SK-N-SH treated with all-trans-retinoic acid at 6 μM for 48 hours (cell line): ENCODE data around the gene IQSEC3.

Experiments used
- ATAC-seq: fragments of 200-7000 bp; cut with Tn5 transposase; 3 replicates; pipeline ENCODE4 v1.9.1; 2020; ENCODE audit warnings: mild to moderate bottlenecking, moderate library complexity
- ARNTL ChIP-seq: fragments of 450-650 bp; formaldehyde crosslinking; IDR thresholded peaks from 2 replicates; pipeline ENCODE4 v1.5.0; 2020; ENCODE audit warnings: low read depth, mild to moderate bottlenecking, moderate library complexity, borderline replicate concordance
- BACH2 ChIP-seq: fragments of 250-450 bp; sonication (Bioruptor Pico); IDR thresholded peaks from 2 replicates; pipeline ENCODE4 v1.9.0; 2021; ENCODE audit warnings: mild to moderate bottlenecking, borderline replicate concordance
- CSDC2 ChIP-seq: fragments of 250-450 bp; sonication (Bioruptor Pico); IDR thresholded peaks from 2 replicates; pipeline ENCODE4 v1.5.0; 2020; ENCODE audit warnings: mild to moderate bottlenecking, moderate library complexity
- ESRRG ChIP-seq: fragments of 250-450 bp; sonication (Bioruptor Pico); IDR thresholded peaks from 2 replicates; pipeline ENCODE4 v1.6.1; 2021; ENCODE audit warnings: mild to moderate bottlenecking
- GLIS3 ChIP-seq: fragments of 250-450 bp; sonication (Bioruptor Pico); IDR thresholded peaks from 2 replicates; pipeline ENCODE4 v1.5.0; 2020; ENCODE audit warnings: mild to moderate bottlenecking, moderate library complexity
- ISL1 ChIP-seq: fragments of 250-450 bp; sonication (Bioruptor Pico); IDR thresholded peaks from 2 replicates; pipeline ENCODE4 v2.1.2; 2022; ENCODE audit warnings: mild to moderate bottlenecking, moderate library complexity
- OSR1 ChIP-seq: fragments of 250-450 bp; sonication (Bioruptor Pico); IDR thresholded peaks from 2 replicates; pipeline ENCODE4 v1.8.0; 2022; ENCODE audit warnings: moderate library complexity, mild to moderate bottlenecking, inconsistent platforms
- PPARA ChIP-seq: fragments of 250-450 bp; sonication (Bioruptor Pico); IDR thresholded peaks from 2 replicates; pipeline ENCODE4 v1.5.0; 2020; ENCODE audit warnings: mild to moderate bottlenecking, borderline replicate concordance
- RARB ChIP-seq: fragments of 250-450 bp; sonication (Bioruptor Pico); IDR thresholded peaks from 2 replicates; pipeline ENCODE4 v1.8.0; 2021; ENCODE audit warnings: mild to moderate bottlenecking, moderate library complexity
- SNAI2 ChIP-seq: fragments of 250-450 bp; sonication (Bioruptor Pico); IDR thresholded peaks from 2 replicates; pipeline ENCODE4 v1.5.0; 2020; ENCODE audit warnings: mild to moderate bottlenecking, moderate library complexity
- TCF4 ChIP-seq: fragments of 250-450 bp; sonication (Bioruptor Pico); IDR thresholded peaks from 2 replicates; pipeline ENCODE4 v1.8.0; 2021; ENCODE audit warnings: mild to moderate bottlenecking, moderate library complexity, borderline replicate concordance
- TOX ChIP-seq: fragments of 250-450 bp; sonication (Bioruptor Pico); IDR thresholded peaks from 2 replicates; pipeline ENCODE4 v1.8.0; 2021; ENCODE audit warnings: mild to moderate bottlenecking, moderate library complexity, borderline replicate concordance
- ZC3H10 ChIP-seq: fragments of 250-450 bp; sonication (Bioruptor Pico); IDR thresholded peaks from 2 replicates; pipeline ENCODE4 v1.5.1; 2021; ENCODE audit warnings: mild to moderate bottlenecking, moderate library complexity
- ZFP3 ChIP-seq: fragments of 250-450 bp; sonication (Bioruptor Pico); IDR thresholded peaks from 2 replicates; pipeline ENCODE4 v1.5.0; 2020; ENCODE audit warnings: mild to moderate bottlenecking, moderate library complexity
- ZFP30 ChIP-seq: fragments of 450-650 bp; formaldehyde crosslinking; IDR thresholded peaks from 2 replicates; pipeline ENCODE4 v1.5.0; 2022; ENCODE audit warnings: mild to moderate bottlenecking, moderate library complexity
- ZNF8 ChIP-seq: fragments of 450-650 bp; formaldehyde crosslinking; IDR thresholded peaks from 2 replicates; pipeline ENCODE4 v1.5.0; 2020; ENCODE audit warnings: mild to moderate bottlenecking, moderate library complexity
- TF ChIP-seq, protein P1 (sequence below): fragments of 250-450 bp; sonication (Bioruptor Pico); IDR thresholded peaks from 2 replicates; pipeline ENCODE4 v1.5.0; 2020; ENCODE audit warnings: mild to moderate bottlenecking, moderate library complexity
- TF ChIP-seq, protein P2 (sequence below): fragments of 250-450 bp; sonication (Bioruptor Pico); IDR thresholded peaks from 2 replicates; pipeline ENCODE4 v1.5.1; 2020; ENCODE audit warnings: low read depth, mild to moderate bottlenecking, moderate library complexity
- TF ChIP-seq, protein P3 (sequence below): fragments of 250-450 bp; sonication (Bioruptor Pico); IDR thresholded peaks from 2 replicates; pipeline ENCODE4 v1.5.1; 2021; ENCODE audit warnings: mild to moderate bottlenecking, moderate library complexity
- TF ChIP-seq, protein P4 (sequence below): fragments of 250-450 bp; sonication (Bioruptor Pico); IDR thresholded peaks from 2 replicates; pipeline ENCODE4 v1.8.0; 2021; ENCODE audit warnings: low read depth, mild to moderate bottlenecking, moderate library complexity, borderline replicate concordance

Gene IQSEC3

DNA sequence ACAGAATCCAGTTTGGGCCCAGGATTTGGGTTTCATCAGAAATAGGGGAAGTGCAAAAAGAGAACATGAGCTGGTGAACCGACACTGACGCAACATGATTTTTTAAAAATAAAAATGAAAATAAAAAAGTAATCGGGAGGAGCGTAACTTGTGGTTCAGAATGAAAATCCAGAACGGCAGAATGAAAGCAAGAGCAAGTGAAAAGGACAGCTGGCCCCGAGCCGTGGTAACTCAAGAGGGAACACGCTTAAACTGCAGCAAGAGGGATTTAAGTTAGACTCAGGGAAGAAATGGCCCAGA, 145.8 kb downstream of the IQSEC3 start:
- TF ChIP-seq GLIS3 (no peak), ZFP3 (CRISPR knock-in tag) (no peak)
- TF ChIP-seq, protein P1, sequence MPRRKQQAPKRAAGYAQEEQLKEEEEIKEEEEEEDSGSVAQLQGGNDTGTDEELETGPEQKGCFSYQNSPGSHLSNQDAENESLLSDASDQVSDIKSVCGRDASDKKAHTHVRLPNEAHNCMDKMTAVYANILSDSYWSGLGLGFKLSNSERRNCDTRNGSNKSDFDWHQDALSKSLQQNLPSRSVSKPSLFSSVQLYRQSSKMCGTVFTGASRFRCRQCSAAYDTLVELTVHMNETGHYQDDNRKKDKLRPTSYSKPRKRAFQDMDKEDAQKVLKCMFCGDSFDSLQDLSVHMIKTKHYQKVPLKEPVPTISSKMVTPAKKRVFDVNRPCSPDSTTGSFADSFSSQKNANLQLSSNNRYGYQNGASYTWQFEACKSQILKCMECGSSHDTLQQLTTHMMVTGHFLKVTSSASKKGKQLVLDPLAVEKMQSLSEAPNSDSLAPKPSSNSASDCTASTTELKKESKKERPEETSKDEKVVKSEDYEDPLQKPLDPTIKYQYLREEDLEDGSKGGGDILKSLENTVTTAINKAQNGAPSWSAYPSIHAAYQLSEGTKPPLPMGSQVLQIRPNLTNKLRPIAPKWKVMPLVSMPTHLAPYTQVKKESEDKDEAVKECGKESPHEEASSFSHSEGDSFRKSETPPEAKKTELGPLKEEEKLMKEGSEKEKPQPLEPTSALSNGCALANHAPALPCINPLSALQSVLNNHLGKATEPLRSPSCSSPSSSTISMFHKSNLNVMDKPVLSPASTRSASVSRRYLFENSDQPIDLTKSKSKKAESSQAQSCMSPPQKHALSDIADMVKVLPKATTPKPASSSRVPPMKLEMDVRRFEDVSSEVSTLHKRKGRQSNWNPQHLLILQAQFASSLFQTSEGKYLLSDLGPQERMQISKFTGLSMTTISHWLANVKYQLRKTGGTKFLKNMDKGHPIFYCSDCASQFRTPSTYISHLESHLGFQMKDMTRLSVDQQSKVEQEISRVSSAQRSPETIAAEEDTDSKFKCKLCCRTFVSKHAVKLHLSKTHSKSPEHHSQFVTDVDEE (CRISPR knock-in tag), result no peak
- ATAC-seq, result no peak

DNA sequence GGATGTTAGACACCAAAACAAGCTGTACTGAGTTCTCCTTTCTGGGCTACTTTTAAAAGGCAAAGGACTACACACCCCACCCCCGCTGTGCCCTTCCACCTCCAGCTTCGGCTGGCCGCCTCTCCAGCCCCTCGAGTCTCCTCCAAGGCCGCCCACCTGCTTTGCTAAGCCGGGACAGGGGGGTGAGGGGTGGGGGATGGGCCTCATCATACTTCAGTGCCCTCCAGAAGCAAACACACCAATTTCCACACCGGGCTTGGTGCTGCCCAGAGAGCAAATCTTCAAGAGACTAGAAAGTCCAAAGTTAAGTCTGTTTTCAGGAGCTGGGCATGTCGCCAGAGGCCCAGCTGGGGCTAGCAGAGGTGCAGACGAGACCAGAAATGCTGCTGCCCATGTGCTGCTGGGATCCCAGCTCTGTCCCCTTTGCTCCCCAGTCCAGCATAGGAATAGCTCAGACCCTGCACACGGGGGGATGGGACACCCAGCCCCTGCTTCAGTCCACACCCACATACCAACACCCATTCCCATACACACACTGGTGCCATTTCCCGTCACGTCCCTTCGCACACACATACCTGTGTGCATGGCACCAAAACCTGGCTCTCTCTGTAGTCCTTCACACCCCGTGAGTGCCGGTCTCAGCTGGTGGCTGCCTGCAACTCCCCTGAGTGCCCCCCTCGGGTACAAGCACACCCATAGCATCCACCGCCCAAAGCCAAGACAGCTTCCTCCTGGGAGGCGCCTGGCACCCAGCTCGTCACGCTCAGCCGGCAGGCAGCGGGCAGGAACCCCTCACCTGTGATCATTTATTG, 146.4 kb downstream of the IQSEC3 start:
- ATAC-seq, result no peak

DNA sequence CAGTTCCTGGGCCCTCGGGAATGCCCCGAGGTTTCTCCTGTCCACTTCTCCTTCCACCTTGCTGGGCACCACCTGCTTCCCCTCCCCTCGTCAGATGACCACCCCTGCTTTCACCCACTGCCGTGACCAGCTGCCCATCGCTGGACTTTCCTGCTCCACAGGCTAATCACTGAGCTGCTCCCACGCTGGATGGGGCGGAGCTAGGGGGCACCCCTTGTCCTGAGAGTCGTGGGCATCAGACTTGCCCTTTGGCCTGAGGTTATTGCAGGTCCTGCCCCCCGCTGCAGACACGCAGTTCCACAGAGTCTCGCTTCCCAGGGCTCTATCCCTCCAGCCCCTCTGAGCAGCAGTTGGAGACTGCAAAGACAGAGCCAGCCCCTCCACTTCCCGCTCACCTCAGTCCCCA, 147.0 kb downstream of the IQSEC3 start:
- no peak for TF ChIP-seq PPARA
- no peak for TF ChIP-seq RARB (CRISPR knock-in tag)
- no peak for TF ChIP-seq ZNF8 (CRISPR knock-in tag)
- TF ChIP-seq CSDC2, result no peak
- no peak for TF ChIP-seq GLIS3
- TF ChIP-seq ARNTL, result no peak
- no peak for TF ChIP-seq SNAI2
- no peak for TF ChIP-seq TOX (CRISPR knock-in tag)
- no peak for TF ChIP-seq OSR1 (CRISPR knock-in tag)
- TF ChIP-seq, protein P2, sequence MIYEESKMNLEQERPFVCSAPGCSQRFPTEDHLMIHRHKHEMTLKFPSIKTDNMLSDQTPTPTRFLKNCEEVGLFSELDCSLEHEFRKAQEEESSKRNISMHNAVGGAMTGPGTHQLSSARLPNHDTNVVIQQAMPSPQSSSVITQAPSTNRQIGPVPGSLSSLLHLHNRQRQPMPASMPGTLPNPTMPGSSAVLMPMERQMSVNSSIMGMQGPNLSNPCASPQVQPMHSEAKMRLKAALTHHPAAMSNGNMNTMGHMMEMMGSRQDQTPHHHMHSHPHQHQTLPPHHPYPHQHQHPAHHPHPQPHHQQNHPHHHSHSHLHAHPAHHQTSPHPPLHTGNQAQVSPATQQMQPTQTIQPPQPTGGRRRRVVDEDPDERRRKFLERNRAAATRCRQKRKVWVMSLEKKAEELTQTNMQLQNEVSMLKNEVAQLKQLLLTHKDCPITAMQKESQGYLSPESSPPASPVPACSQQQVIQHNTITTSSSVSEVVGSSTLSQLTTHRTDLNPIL (CRISPR knock-in tag), result no peak
- no peak for TF ChIP-seq ZC3H10
- no peak for TF ChIP-seq ISL1
- no peak for TF ChIP-seq ESRRG
- no peak for TF ChIP-seq ZFP3 (CRISPR knock-in tag)
- no peak for TF ChIP-seq TCF4 (CRISPR knock-in tag)
- TF ChIP-seq, protein P3, sequence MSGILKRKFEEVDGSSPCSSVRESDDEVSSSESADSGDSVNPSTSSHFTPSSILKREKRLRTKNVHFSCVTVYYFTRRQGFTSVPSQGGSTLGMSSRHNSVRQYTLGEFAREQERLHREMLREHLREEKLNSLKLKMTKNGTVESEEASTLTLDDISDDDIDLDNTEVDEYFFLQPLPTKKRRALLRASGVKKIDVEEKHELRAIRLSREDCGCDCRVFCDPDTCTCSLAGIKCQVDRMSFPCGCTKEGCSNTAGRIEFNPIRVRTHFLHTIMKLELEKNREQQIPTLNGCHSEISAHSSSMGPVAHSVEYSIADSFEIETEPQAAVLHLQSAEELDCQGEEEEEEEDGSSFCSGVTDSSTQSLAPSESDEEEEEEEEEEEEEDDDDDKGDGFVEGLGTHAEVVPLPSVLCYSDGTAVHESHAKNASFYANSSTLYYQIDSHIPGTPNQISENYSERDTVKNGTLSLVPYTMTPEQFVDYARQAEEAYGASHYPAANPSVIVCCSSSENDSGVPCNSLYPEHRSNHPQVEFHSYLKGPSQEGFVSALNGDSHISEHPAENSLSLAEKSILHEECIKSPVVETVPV (CRISPR knock-in tag), result no peak
- no peak for TF ChIP-seq ZFP30 (CRISPR knock-in tag)
- no peak for TF ChIP-seq BACH2 (CRISPR knock-in tag)
- TF ChIP-seq, protein P1 (CRISPR knock-in tag), result no peak
- TF ChIP-seq, protein P4, sequence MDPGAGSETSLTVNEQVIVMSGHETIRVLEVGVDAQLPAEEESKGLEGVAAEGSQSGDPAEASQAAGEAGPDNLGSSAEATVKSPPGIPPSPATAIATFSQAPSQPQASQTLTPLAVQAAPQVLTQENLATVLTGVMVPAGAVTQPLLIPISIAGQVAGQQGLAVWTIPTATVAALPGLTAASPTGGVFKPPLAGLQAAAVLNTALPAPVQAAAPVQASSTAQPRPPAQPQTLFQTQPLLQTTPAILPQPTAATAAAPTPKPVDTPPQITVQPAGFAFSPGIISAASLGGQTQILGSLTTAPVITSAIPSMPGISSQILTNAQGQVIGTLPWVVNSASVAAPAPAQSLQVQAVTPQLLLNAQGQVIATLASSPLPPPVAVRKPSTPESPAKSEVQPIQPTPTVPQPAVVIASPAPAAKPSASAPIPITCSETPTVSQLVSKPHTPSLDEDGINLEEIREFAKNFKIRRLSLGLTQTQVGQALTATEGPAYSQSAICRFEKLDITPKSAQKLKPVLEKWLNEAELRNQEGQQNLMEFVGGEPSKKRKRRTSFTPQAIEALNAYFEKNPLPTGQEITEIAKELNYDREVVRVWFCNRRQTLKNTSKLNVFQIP (CRISPR knock-in tag), result no peak
- no peak for ATAC-seq

More for the DNA sequence above, 146.4 kb downstream of the IQSEC3 start:
- TF ChIP-seq TOX (CRISPR knock-in tag), result no peak
